Natural killer cell (primary cell): ENCODE measurements around the gene RCCD1. TPM values are rescaled to one million over a fixed set of nuclear protein-coding genes. Genes with fewer than 3 reads are reported as not detected.

Source experiments
- ATAC-seq, 3 donors: fragments of 150-1000 bp in 2 of 3; fragments of 200-7000 bp in 1 of 3; cut with Tn5 transposase; 1 replicate in 1 of 3; 2 replicates in 2 of 3; pipeline ENCODE4 v1.10.0; 2021; ENCODE audit warnings: mild to moderate bottlenecking in 2 of 3, moderate library complexity in 2 of 3
- DNase-seq, 2 donors: peaks; one replicate each; pipeline versions ENCODE4 v3.0.0 to v3.0.0-alpha.2; 2013 to 2021; ENCODE audit warnings: mixed read lengths in 1 of 2
- H3K27ac ChIP-seq: one replicate; pipeline ENCODE4 v1.5.1; 2013; ENCODE audit warnings: mild to moderate bottlenecking, low read length
- H3K27me3 ChIP-seq: one replicate; pipeline ENCODE4 v1.6.1; 2013; ENCODE audit warnings: low read length; ENCODE audit not compliant: control insufficient read depth, insufficient read depth
- H3K36me3 ChIP-seq: one replicate; pipeline ENCODE4 v1.6.1; 2013; ENCODE audit warnings: low read length; ENCODE audit not compliant: control insufficient read depth, insufficient read depth
- H3K4me1 ChIP-seq: one replicate; pipeline ENCODE4 v1.6.1; 2013; ENCODE audit warnings: low read length; ENCODE audit not compliant: control insufficient read depth, insufficient read depth
- H3K4me3 ChIP-seq: one replicate; pipeline ENCODE4 v1.5.1; 2013; ENCODE audit warnings: low read length
- H3K9me3 ChIP-seq: one replicate; pipeline ENCODE4 v1.6.1; 2013; ENCODE audit warnings: low read length; ENCODE audit not compliant: control insufficient read depth, insufficient read depth
- H3K27ac Mint-ChIP-seq, 2 donors: one replicate each; pipeline ENCODE4 v1.8.0; 2022; ENCODE audit warnings: mild to moderate bottlenecking in 2 of 2, mixed read lengths in 2 of 2, moderate library complexity in 1 of 2
- H3K27me3 Mint-ChIP-seq, 2 donors: one replicate each; pipeline ENCODE4 v1.8.0; 2022; ENCODE audit warnings: low read depth in 2 of 2, mixed read lengths in 2 of 2
- H3K36me3 Mint-ChIP-seq: one replicate; pipeline ENCODE4 v1.8.0; 2022; ENCODE audit warnings: mixed read lengths
- H3K4me1 Mint-ChIP-seq, 2 donors: one replicate each; pipeline ENCODE4 v1.8.0; 2022; ENCODE audit warnings: mixed read lengths in 2 of 2
- H3K4me3 Mint-ChIP-seq: one replicate; pipeline ENCODE4 v1.8.0; 2022; ENCODE audit warnings: mild to moderate bottlenecking, moderate library complexity, mixed read lengths
- H3K9me3 Mint-ChIP-seq, 2 donors: one replicate each; pipeline ENCODE4 v1.8.0; 2022; ENCODE audit warnings: mixed read lengths in 2 of 2
- CTCF ChIP-seq: fragments of 200-600 bp; IDR thresholded peaks from one replicate; pipeline ENCODE4 v1.8.0; 2022; ENCODE audit warnings: antibody characterized with exemption
- WGBS: methylation state at CpG from one replicate; pipeline ENCODE4 v1.1.7; 2013; ENCODE audit warnings: missing lambda C conversion rate; ENCODE audit not compliant: insufficient coverage; 5-methylcytosine and 5-hydroxymethylcytosine counted together
- intact Hi-C: fragments of 100-400 bp; cut with micrococcal nuclease; formaldehyde crosslinking; loops from one replicate; pipeline ENCODE4 v1.14.2; 2022
- total RNA-seq, 4 donors: library from RNA; stranded (reverse); fragments of 120-200 nt in 1 of 4; gene quantifications; one replicate each; pipeline versions ENCODE4 v1.2.3 to v1.2.4, GENCODE V29; 2013 to 2022

Gene RCCD1
- total RNA-seq, 3 donors from 2014 or later (not counting 1 experiment from before 2014, with no cell fraction given), result 4.2 to 5.4 (median 5.1) TPM

DNA sequence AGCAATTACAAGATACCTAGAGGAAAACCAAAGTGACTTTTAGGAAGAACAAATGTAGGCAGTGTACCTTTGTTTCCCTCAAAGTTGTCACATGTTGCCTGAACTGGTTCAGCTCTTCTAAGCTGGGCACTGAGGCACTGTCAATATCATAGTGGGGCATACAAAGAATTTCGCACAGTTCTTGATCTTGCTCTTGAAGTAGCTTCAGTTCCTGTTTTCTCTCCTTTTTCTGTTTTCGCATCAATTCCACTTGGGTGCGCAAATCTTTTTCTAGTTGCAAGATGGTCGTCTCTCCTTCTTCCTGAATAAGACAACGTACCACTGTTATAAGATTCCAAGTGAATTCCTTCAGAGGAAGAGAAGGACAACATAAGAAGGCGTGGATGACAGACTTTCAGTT is 27.0 kb downstream of the RCCD1 start:
- H3K27me3 ChIP-seq, result no peaks in the 10 kb centered on the region
- DNase-seq, result no peak
- no peak for ATAC-seq
- Mint-ChIP-seq H3K36me3 (no peaks in the 10 kb centered on the region), H3K27me3 (no peaks in the 10 kb centered on the region), H3K4me3 (no peak overlapping the region), H3K9me3 (no peaks in the 10 kb centered on the region), H3K27ac (no peak overlapping the region), H3K4me1 (no peaks in the 10 kb centered on the region)
- WGBS, result 85% methylated on average over 6 of the region's 6 CpGs
- no peak overlapping the region for H3K27ac ChIP-seq
- H3K9me3 ChIP-seq, result no peaks in the 10 kb centered on the region
- no peak overlapping the region for H3K4me3 ChIP-seq
- TF ChIP-seq CTCF, result no peak
- no peaks in the 10 kb centered on the region for H3K4me1 ChIP-seq
- intact Hi-C loops, result no loop called here
- peaks cover 2% of the 10 kb centered on the region for H3K36me3 ChIP-seq

GRCh38 chr15:90982135-90982534 is 27.5 kb downstream of the RCCD1 start:
- Mint-ChIP-seq H3K27ac (no peak overlapping the region), H3K36me3 (no peaks in the 10 kb centered on the region), H3K4me1 (no peaks in the 10 kb centered on the region), H3K9me3 (no peaks in the 10 kb centered on the region), H3K4me3 (no peak overlapping the region), H3K27me3 (no peaks in the 10 kb centered on the region)
- H3K4me3 ChIP-seq, result no peak overlapping the region
- H3K4me1 ChIP-seq, result no peaks in the 10 kb centered on the region
- no peak overlapping the region for H3K27ac ChIP-seq
- H3K9me3 ChIP-seq, result no peaks in the 10 kb centered on the region
- no peaks in the 10 kb centered on the region for H3K27me3 ChIP-seq
- intact Hi-C loops, result no loop called here
- ATAC-seq (no peak), DNase-seq (no peak)
- WGBS, result 87% methylated on average over 5 of the region's 5 CpGs
- TF ChIP-seq CTCF, result no peak
- peaks cover 2% of the 10 kb centered on the region for H3K36me3 ChIP-seq

DNA sequence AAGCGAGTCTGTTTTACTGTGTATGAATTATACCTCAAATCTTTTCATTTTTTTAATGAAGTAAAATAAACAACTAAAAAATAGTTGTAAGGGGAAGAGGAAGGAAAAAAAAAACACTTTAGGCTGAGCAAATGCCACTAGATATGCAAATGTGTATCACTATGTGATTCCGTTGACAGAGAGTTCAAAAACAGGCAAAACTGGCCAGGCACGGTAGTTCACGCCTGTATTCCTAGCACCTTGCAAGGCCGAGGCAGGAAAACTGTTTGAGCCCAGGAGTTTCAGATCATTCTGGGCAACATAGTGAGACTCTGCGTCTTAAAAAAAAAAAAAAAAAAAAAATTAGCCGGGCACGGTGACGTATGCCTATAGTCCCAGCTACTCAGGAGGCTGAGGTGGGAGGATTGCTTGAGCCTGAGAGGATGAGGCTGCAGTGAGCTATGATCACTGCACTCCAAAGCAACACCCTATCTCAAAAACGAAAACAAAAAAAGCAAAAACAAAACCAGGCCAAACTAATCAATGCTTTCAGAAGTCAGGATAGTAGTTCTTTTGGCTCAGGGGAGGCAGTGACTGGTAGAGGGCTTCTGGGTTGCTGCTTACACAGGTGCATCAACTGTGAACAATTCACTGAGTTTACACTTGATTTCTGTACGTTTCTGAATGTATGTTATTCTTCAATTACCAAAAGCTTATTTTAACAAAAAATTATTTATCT is 32.3 kb downstream of the RCCD1 start:
- WGBS, result 81% methylated on average over 5 of the region's 11 CpGs
- DNase-seq (no peak), ATAC-seq (no peak)
- H3K36me3 ChIP-seq, result no peaks in the 10 kb centered on the region
- H3K27me3 Mint-ChIP-seq, result no peaks in the 10 kb centered on the region
- H3K4me1 Mint-ChIP-seq, result peaks cover 5 to 8% of the 10 kb centered on the region in 2 donors
- H3K27me3 ChIP-seq, result no peaks in the 10 kb centered on the region
- H3K4me3 ChIP-seq, result no peak overlapping the region
- no peaks in the 10 kb centered on the region for H3K9me3 ChIP-seq
- H3K36me3 Mint-ChIP-seq, result no peaks in the 10 kb centered on the region
- TF ChIP-seq CTCF, result no peak
- no peaks in the 10 kb centered on the region for H3K9me3 Mint-ChIP-seq
- peaks cover 6% of the 10 kb centered on the region for H3K4me1 ChIP-seq
- H3K27ac Mint-ChIP-seq, result no peak overlapping the region
- intact Hi-C loops, result no loop called here
- H3K27ac ChIP-seq, result no peak overlapping the region
- H3K4me3 Mint-ChIP-seq, result no peak overlapping the region

DNA sequence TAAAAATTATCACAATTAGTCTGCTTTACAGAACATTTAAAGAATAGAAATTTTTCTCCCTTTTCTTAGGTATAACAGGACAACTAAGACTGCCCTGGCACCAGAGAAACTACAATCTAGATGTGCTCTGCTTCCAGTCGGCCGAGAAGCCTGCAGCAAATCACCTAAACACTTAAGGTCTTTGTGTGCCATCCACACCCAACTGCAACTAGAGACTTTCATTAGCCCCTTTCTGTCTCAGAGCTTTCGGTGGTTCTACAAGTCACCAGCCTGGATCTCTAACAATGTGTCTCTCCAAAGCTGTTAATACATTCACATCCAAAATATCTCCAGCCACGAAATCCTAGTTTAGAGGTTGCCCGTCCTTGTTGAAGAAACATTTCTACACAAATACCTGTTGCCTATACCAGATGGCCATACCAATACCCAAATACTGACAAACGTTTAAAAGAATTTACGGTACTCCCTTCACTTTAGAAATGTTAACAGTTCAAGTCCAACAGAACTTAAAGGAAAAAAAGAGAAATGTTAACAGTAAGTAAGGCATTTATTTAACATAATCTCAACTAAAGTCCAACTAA is 33.0 kb downstream of the RCCD1 start:
- no peak for ATAC-seq
- H3K4me3 ChIP-seq, result no peak overlapping the region
- no peaks in the 10 kb centered on the region for H3K36me3 ChIP-seq
- H3K27ac ChIP-seq, result no peak overlapping the region
- Mint-ChIP-seq H3K27me3 (no peaks in the 10 kb centered on the region), H3K36me3 (no peaks in the 10 kb centered on the region), H3K9me3 (no peaks in the 10 kb centered on the region), H3K4me3 (no peak overlapping the region), H3K4me1 (peaks cover 5 to 8% of the 10 kb centered on the region in 2 donors), H3K27ac (no peak overlapping the region)
- peaks cover 6% of the 10 kb centered on the region for H3K4me1 ChIP-seq
- 89% methylated on average over 7 of the region's 7 CpGs for WGBS
- intact Hi-C loops, result no loop called here
- TF ChIP-seq CTCF, result no peak
- DNase-seq, result no peak
- no peaks in the 10 kb centered on the region for H3K27me3 ChIP-seq
- no peaks in the 10 kb centered on the region for H3K9me3 ChIP-seq
